Hepatocyte (in vitro differentiated cells): ENCODE measurements around the gene CNPY4.

ENCODE experiments used
- EZH2 ChIP-seq: fragments of 200-600 bp; sonication (generic); IDR thresholded peaks from 2 replicates; pipeline ENCODE4 v1.6.1; 2016; ENCODE audit warnings: antibody characterized with exemption, mild to moderate bottlenecking, borderline replicate concordance
- TF ChIP-seq, protein P1 (sequence below): fragments of 200-600 bp; sonication (generic); IDR thresholded peaks from 2 replicates; pipeline ENCODE4 v1.5.1; 2016; ENCODE audit warnings: antibody characterized with exemption, mild to moderate bottlenecking; ENCODE audit not compliant: poor library complexity

DNA sequence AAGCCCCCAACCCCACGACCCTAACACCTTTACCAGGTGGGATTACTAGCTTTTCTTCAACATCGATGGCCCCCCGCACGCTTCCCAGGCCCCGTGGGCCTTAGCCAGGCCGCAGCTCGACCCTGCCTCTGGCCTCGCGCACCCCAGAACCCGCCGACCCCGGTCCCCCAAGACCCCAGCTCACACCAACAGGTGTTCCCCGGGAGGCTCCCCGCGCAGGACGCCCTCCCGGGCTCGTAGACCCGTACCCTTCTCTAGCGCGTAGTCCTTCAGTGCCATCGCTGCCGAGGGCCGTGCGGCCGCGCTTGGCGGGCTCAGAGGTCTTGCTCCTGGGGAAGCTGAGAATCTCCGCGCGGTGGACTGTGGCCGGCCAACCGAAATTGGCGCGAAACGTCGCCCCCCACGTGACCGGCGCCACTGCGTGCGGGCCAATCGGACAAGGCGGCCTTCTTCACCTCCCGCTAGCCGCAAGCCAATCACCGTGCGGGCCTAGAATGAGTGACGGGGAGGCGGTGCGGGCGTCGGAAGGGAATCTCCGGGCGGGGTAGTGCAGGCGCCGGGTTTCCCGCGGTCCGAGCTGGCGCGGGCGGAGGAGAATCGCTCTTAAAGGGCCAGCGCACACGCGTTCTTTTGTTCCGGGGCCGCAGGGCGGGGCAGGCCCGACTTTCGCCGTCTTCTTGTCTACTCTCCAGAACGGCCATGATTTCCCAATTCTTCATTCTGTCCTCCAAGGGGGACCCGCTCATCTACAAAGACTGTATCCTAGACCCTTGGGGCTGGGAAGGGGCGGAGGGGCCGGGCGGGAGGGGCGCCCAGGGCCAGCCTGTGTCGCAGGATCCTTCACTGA is 18.2 kb upstream of the CNPY4 start, which contains the start of the genes AP4M1 and MCM7:
- TF ChIP-seq, protein P1, sequence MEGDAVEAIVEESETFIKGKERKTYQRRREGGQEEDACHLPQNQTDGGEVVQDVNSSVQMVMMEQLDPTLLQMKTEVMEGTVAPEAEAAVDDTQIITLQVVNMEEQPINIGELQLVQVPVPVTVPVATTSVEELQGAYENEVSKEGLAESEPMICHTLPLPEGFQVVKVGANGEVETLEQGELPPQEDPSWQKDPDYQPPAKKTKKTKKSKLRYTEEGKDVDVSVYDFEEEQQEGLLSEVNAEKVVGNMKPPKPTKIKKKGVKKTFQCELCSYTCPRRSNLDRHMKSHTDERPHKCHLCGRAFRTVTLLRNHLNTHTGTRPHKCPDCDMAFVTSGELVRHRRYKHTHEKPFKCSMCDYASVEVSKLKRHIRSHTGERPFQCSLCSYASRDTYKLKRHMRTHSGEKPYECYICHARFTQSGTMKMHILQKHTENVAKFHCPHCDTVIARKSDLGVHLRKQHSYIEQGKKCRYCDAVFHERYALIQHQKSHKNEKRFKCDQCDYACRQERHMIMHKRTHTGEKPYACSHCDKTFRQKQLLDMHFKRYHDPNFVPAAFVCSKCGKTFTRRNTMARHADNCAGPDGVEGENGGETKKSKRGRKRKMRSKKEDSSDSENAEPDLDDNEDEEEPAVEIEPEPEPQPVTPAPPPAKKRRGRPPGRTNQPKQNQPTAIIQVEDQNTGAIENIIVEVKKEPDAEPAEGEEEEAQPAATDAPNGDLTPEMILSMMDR, result no peak
- no peak for TF ChIP-seq EZH2
